ENCODE data around the gene HCST.

Gene HCST

GRCh38 chr19:35860818-35861639 lies 41.3 kb upstream of the HCST start:
- no peak overlapping the region for H3K4me3 ChIP-seq (ENCODE audit: low read length)
- H3F3A ChIP-seq (ENCODE audit: control insufficient read depth, insufficient read depth), result no peaks in the 10 kb centered on the region
- H3K4me1 ChIP-seq (ENCODE audit: control insufficient read depth, low read length), result peaks cover 15% of the 10 kb centered on the region
- no peaks in the 10 kb centered on the region for H3K9me3 ChIP-seq (ENCODE audit: control insufficient read depth, insufficient read depth, low read length)
- H4K20me1 ChIP-seq (ENCODE audit: control insufficient read depth, insufficient read depth, low read depth, low read length), result no peaks in the 10 kb centered on the region
- H3K4me2 ChIP-seq (ENCODE audit: low read length), result no peak overlapping the region
- TF ChIP-seq EZH2phosphoT487 (IDR thresholded peaks at IDR 0.05; ENCODE audit: borderline replicate concordance, low read length), result no peak
- TF ChIP-seq, protein P1, sequence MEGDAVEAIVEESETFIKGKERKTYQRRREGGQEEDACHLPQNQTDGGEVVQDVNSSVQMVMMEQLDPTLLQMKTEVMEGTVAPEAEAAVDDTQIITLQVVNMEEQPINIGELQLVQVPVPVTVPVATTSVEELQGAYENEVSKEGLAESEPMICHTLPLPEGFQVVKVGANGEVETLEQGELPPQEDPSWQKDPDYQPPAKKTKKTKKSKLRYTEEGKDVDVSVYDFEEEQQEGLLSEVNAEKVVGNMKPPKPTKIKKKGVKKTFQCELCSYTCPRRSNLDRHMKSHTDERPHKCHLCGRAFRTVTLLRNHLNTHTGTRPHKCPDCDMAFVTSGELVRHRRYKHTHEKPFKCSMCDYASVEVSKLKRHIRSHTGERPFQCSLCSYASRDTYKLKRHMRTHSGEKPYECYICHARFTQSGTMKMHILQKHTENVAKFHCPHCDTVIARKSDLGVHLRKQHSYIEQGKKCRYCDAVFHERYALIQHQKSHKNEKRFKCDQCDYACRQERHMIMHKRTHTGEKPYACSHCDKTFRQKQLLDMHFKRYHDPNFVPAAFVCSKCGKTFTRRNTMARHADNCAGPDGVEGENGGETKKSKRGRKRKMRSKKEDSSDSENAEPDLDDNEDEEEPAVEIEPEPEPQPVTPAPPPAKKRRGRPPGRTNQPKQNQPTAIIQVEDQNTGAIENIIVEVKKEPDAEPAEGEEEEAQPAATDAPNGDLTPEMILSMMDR (IDR thresholded peaks at IDR 0.05; ENCODE audit: low read depth, low read length, poor library complexity, severe bottlenecking), result no peak
- no peaks in the 10 kb centered on the region for H3K9me2 ChIP-seq (replicated peaks; ENCODE audit: control insufficient read depth, low read length)
- H3K27ac ChIP-seq (ENCODE audit: low read depth, low read length), result no peak overlapping the region
- H3K27me3 ChIP-seq (ENCODE audit: control insufficient read depth, low read length), result peaks cover 2% of the 10 kb centered on the region
- no peaks in the 10 kb centered on the region for H3K79me2 ChIP-seq (ENCODE audit: control insufficient read depth, low read length)
- no peaks in the 10 kb centered on the region for H3K36me3 ChIP-seq (ENCODE audit: control insufficient read depth, low read length)

- H3K27me3 ChIP-seq (ENCODE audit: control insufficient read depth, low read length), result no peaks in the 10 kb centered on the region
Observed at GRCh38 chr19:35861640-35862160, 40.6 kb upstream of the HCST start.

GRCh38 chr19:35862528-35862927 lies 39.8 kb upstream of the HCST start:
- 0 out of 2 replicates have a peak, but pooled peaks cover under 1% of the 10 kb centered on the region for H3K27me3 ChIP-seq (ENCODE audit: control insufficient read depth, low read length)
- H3K79me2 ChIP-seq (ENCODE audit: control insufficient read depth, low read length), result no peaks in the 10 kb centered on the region
- H3K4me2 ChIP-seq (ENCODE audit: low read length), result no peak overlapping the region
- H3K4me1 ChIP-seq (ENCODE audit: control insufficient read depth, low read length), result peaks cover 3% of the 10 kb centered on the region; the same call in 1 of the 2 replicates
- no peaks in the 10 kb centered on the region for H3K9me3 ChIP-seq (ENCODE audit: control insufficient read depth, insufficient read depth, low read length)
- no peaks in the 10 kb centered on the region for H3K36me3 ChIP-seq (ENCODE audit: control insufficient read depth, low read length)
- no peaks in the 10 kb centered on the region for H4K20me1 ChIP-seq (ENCODE audit: control insufficient read depth, insufficient read depth, low read depth, low read length)
- no peak for TF ChIP-seq EZH2phosphoT487 (IDR thresholded peaks at IDR 0.05; ENCODE audit: borderline replicate concordance, low read length)
- TF ChIP-seq, protein P1 (IDR thresholded peaks at IDR 0.05; ENCODE audit: low read depth, low read length, poor library complexity, severe bottlenecking), result no peak
- H3F3A ChIP-seq (ENCODE audit: control insufficient read depth, insufficient read depth), result no peaks in the 10 kb centered on the region
- no peak overlapping the region for H3K27ac ChIP-seq (ENCODE audit: low read depth, low read length)
- H3K9me2 ChIP-seq (replicated peaks; ENCODE audit: control insufficient read depth, low read length), result no peaks in the 10 kb centered on the region
- no peak overlapping the region for H3K4me3 ChIP-seq (ENCODE audit: low read length)

More at GRCh38 chr19:35861640-35862160, 40.6 kb upstream of the HCST start:
- peaks cover 11% of the 10 kb centered on the region for H3K4me1 ChIP-seq (ENCODE audit: control insufficient read depth, low read length)
- no peak overlapping the region for H3K27ac ChIP-seq (ENCODE audit: low read depth, low read length)
- no peaks in the 10 kb centered on the region for H3K9me2 ChIP-seq (replicated peaks; ENCODE audit: control insufficient read depth, low read length)
- H3K36me3 ChIP-seq (ENCODE audit: control insufficient read depth, low read length), result no peaks in the 10 kb centered on the region
- H4K20me1 ChIP-seq (ENCODE audit: control insufficient read depth, insufficient read depth, low read depth, low read length), result no peaks in the 10 kb centered on the region
- H3F3A ChIP-seq (ENCODE audit: control insufficient read depth, insufficient read depth), result no peaks in the 10 kb centered on the region
- H3K79me2 ChIP-seq (ENCODE audit: control insufficient read depth, low read length), result no peaks in the 10 kb centered on the region
- H3K4me3 ChIP-seq (ENCODE audit: low read length), result no peak overlapping the region
- no peaks in the 10 kb centered on the region for H3K9me3 ChIP-seq (ENCODE audit: control insufficient read depth, insufficient read depth, low read length)
- H3K4me2 ChIP-seq (ENCODE audit: low read length), result no peak overlapping the region
- no peak for TF ChIP-seq EZH2phosphoT487 (IDR thresholded peaks at IDR 0.05; ENCODE audit: borderline replicate concordance, low read length)
- TF ChIP-seq, protein P1 (IDR thresholded peaks at IDR 0.05; ENCODE audit: low read depth, low read length, poor library complexity, severe bottlenecking), result no peak

Measured in DOHH2 (cell line).